Fibroblast of gingiva (primary cell): ENCODE results near the gene SGPP1.
"Not testable (repeated sequence)": the region's sequence is repeated elsewhere in the genome, so short reads cannot be mapped to it uniquely, and the experiment has no call there.

Experiments
- DNase-seq: peaks from one replicate; pipeline ENCODE4 v3.0.0-alpha.2; 2011; ENCODE audit warnings: low read depth

SGPP1 gene, protein sequence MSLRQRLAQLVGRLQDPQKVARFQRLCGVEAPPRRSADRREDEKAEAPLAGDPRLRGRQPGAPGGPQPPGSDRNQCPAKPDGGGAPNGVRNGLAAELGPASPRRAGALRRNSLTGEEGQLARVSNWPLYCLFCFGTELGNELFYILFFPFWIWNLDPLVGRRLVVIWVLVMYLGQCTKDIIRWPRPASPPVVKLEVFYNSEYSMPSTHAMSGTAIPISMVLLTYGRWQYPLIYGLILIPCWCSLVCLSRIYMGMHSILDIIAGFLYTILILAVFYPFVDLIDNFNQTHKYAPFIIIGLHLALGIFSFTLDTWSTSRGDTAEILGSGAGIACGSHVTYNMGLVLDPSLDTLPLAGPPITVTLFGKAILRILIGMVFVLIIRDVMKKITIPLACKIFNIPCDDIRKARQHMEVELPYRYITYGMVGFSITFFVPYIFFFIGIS

DNA sequence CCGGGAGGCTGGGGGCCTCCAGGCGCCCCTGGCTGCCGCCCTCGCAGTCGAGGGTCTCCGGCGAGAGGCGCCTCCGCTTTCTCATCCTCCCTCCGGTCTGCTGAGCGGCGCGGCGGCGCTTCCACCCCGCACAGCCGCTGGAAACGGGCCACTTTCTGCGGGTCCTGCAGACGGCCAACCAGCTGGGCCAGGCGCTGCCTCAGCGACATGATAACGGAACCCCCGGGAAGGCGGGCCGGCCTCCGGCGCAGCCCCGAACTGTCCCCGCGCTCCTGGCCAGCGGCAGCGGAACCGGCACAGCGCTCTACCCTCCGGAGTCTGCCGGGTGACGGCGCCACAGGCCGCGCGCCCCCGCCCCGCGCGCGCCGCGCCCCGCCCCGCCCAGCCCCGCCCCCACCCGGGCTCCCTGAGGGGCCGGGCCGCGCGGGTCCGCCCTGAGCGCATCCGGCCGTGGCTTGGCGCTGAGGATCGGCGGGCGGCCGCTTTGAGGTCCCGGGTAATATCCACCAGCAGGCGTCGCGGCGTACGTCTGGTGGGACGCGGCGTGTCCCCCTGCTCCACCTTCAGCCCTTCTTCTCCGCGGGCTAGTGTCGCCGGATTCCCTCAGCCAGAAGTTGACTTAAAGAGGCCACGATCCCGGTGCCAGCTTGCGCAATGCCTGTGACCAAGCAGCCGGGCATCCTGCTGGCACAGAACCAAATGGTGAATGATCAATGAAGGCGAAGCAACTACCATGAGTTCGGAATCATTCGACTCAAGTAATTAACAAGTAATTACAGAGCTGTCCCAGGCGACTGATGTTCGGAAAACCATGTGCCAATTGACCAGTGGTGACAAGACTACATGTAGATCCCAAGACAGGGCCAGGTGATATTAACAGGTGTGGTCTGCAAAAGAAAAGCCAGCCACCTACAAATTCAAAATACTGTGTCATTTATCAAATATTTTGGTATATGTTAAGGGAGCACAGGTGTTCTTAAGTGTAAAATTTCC, at the start of gene SGPP1:
TSS of gene SGPP1 (minus strand) at position 330 of the 993 bp plus-strand sequence. CDS start at position 209, 121 bp downstream.
- peak; percentile 82 for DNase-seq

DNA sequence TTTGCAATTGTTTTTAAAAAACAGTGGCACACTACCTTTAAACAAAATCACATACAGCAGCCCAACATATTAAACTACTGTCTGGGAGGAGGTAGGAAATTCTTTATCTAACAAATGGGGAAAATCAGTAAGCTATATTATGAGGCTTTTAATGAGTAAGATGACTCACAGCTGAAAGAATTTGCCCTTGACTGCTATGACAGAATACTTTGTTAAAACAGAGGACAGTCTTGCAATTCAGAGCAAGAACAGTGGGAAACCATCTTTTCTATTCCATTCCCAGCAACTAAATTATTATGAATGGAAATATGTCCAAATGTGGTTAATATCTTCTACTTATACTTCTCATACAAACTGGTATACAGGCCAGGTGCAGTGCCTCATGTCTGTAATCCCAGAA, 49.2 kb upstream of the SGPP1 start:
- DNase-seq, result peak; percentile 8

- DNase-seq, result no peak
Measured at GRCh38 chr14:63773504-63773903, 45.6 kb upstream of the SGPP1 start.

GRCh38 chr14:63770187-63770807, 42.4 kb upstream of the SGPP1 start:
- peak; percentile 51 for DNase-seq

DNA sequence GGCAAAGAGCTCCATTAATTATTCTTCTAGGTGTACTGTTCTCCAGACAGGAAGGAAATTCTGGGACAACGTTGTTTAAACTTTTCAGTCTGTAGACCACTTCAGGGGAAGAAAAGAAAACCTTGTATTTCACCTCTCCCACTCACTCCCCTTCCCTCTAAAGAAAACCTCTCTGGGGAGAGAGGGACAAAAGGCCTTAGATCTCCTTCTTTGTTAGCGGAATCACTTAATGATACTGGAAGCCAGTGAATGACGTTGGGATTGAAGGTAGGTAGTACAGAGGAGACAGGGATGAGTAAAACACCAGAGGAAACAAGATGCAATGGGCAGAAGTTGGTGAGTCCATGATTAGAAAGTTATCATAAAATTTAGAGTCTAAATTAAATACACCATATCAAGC, 38.7 kb upstream of the SGPP1 start:
- no peak for DNase-seq

DNA sequence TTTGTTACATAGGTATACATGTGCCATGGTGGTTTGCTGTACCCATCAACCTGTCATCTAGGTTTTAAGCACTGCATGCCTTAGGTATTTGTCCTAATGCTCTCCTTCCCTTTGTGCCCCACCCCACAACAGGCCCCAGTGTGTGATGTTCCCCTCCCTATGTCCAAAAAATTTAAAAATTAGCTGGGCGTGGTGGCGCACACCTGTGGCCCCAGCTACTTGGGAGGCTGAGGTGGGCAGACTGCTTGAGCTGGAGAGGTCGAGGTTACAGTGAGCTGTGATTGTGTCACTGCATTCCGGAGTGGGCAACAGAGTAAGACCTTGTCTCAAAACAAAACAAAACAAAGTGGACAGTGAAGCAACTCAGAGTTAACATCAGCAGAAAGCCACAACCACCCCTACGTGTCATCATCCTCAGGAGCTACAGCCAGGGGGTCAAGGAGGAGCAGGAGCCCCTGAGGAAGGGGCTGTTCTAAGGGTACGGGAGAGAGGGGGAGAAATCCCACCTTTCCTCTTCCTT, 36.8 kb upstream of the SGPP1 start:
- no peak for DNase-seq

DNA sequence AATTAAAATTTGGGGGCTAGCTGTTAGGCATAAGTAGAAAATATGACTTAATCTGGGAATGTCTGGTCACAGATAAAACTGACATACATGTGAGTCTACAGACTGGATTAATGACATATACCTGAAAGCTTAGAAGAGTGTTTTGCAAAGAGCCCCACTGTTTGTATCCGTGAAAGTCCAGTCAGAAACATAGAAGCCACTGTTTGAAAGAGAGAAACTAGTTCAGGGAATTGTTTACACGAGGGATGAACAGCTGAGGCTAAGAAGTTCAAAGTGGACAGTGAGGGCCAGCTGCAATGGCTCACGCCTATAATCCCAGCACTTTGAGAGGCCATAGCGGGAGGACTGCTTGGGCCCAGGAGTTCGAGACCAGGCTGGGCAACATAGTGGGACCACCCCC, 36.2 kb upstream of the SGPP1 start:
- DNase-seq, result no peak

- no peak for DNase-seq
Measured at GRCh38 chr14:63761351-63762117, 33.7 kb upstream of the SGPP1 start.

DNA sequence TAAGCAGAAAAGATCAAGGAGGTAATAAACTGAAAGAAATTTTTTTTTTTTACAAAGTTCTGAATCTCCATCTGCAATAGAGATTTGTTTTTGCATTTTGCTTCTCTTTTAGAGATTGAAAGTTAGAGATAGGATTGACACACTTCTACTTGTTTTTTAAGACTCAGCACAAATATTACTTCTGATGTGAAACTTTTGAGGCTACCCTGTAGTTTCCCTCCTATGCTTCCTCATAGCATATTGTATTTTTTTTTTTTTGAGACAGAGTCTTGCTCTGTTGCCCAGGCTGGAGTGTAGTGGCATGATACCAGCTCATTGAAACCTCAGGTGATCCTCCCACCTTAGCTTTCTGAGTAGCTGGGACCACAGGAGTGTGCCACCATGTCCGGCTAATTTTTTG, 32.1 kb upstream of the SGPP1 start:
- no peak for DNase-seq

DNA sequence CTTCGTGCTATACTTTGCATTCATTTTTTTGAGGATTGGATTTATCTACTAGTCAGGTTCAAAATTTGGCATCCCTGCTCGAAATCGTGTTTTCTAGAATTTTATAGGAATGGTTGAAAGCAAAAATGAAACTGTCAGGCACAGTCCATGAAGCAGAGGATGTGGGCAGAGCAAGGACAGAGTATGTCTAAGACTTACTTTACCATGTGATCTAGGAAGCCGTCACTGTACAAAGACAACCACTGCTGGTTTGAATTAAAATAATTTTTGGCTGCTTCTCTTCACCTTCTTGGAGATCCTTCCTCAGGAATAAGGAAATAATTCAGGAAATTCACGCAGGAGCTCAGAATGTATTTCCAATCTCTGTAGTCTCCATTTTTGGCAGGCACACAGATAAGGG, 31.6 kb upstream of the SGPP1 start:
- DNase-seq, result peak; percentile 40

GRCh38 chr14:63757211-63757610, 29.3 kb upstream of the SGPP1 start:
- no peak for DNase-seq

DNA sequence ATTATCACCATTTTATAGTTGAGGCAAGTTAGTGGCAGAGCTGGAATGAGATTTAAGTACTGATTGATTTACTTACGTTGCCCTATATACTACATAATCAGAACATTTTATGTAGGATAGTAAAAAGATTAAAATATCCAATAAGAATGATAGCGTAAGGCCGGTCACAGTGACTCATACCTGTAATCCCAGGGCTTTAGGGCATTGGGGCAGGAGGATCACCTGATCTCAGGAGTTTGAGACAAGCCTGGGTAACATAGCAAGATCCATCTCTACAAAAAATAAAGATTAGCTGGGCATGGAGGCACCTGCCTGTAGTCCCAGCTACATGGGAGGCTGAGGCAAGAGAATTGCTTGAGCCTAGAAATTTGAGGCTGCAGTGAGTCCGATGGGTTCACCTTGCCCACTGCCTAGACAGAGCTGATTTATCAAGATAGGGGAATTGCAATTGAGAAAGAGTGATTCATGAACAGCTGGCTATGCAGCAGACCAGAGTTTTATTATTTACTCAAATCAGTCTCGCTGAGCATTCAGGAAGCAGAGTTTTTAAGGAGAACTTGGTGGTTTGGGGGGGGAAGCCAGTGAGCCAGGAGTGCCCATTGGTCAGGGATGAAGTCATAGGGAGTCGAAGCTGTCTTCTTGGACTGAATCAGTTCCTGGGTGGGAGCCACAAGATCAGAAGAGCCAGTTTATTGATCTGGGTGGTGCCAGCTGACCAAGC, 24.7 kb upstream of the SGPP1 start:
- DNase-seq, result no peak

DNA sequence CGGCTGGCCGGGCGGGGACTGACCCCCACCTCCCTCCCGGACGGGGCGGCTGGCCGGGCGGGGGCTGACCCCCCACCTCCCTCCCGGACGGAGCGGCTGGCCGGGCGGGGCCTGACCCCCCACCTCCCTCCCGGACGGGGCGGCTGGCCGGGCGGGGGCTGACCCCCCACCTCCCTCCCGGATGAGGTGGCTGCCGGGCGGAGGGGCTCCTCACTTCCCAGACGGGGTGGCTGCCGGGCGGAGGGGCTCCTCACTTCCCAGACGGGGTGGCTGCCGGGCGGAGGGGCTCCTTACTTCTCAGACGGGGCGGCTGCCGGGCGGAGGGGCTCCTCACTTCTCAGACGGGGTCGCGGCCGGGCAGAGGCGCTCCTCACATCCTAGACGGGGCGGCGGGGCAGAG, 23.2 kb upstream of the SGPP1 start:
- not testable (repeated sequence) for DNase-seq

- no peak for DNase-seq
Measured at GRCh38 chr14:63747846-63748245, 20.0 kb upstream of the SGPP1 start.

DNA sequence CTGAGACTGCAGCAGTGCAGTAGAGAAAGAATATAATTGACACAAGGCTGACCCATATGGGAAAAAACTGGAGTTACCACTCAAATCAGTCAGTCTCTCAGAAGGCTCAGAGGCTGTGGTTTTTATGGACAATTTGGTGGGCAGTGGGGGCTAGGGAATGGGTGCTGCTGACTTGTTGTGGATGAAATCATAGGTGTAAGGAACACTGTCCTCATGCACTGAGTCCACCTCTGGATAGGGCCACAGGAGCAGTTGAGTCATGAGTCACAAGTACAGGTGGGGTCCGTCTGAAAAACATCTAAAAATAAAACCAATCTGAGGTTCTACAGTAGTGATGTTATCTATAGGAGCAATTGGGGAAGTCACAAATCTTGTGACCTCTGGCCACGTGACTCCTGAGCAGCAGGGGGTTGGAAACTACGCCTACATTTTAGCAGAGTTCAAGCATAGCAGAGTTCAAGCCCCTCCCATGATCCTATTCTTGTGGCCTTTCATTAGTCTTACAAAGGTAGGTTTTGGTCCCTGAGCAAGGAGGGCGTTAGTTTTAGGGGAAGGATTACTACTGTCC, 18.1 kb upstream of the SGPP1 start:
- DNase-seq, result no peak

DNA sequence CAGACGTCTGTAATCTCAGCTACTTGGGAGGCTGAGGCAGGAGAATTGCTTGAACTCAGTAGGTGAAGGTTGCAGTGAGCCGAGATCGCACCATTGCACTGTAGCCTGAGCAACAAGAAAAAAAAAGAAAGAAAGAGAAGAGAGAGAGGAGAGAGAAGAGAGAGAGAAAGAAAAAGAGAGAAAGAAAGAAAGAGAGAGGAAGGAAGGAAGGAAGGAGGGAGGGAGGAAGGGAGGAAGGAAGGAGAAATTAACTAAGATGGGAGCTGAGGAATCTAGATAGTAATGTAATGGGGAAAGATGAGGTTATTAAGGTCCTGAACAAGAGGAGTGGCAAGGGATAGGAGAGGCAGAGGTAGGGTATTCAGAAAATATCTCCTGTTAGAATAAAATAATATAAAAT, 17.4 kb upstream of the SGPP1 start:
- DNase-seq, result no peak

GRCh38 chr14:63737582-63738006, 9.7 kb upstream of the SGPP1 start:
- DNase-seq, result no peak

GRCh38 chr14:63735720-63736119, 7.9 kb upstream of the SGPP1 start:
- no peak for DNase-seq

- no peak for DNase-seq
Measured at GRCh38 chr14:63730659-63731058, 2.8 kb upstream of the SGPP1 start.

DNA sequence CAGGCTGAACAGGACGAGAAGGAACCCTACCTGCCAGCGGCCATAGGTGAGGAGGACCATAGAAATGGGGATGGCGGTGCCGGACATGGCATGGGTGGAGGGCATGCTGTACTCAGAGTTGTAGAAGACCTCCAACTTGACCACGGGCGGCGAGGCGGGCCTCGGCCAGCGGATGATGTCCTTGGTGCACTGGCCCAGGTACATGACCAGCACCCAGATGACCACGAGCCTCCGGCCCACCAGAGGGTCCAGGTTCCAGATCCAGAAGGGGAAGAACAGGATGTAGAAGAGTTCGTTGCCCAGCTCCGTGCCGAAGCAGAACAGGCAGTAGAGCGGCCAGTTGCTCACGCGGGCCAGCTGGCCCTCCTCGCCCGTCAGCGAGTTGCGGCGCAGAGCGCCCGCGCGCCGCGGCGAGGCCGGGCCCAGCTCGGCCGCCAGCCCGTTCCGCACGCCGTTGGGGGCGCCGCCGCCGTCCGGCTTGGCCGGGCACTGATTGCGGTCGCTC, 582 bp downstream of the SGPP1 start:
- peak; percentile 24 for DNase-seq
